PC-3 (cell line): ENCODE data around the gene ASB18. TPM values are rescaled to one million over a fixed set of nuclear protein-coding genes. Genes with fewer than 3 reads are reported as not detected.

Experiments
- ATAC-seq: fragments of 200-7000 bp; cut with Tn5 transposase; 2 replicates; pipeline ENCODE4 v1.9.1; 2020; ENCODE audit warnings: mild to moderate bottlenecking, moderate library complexity
- BruUV-seq: library from RNA; stranded (reverse); fragments of 400-500 nt; replicated peaks from 2 replicates; lab custom pipeline; 2021; lab: Mats Ljungman, UMichigan
- CTCF ChIA-PET: fragments of 300-600 bp; sonication (Branson Sonifier 250); formaldehyde crosslinking; loops from one replicate; lab custom pipeline; 2022; ENCODE audit warnings: antibody characterized with exemption; lab: Charles Lee
- POLR2A ChIA-PET: fragments of 300-600 bp; sonication (Branson Sonifier 250); formaldehyde crosslinking; loops from one replicate; lab custom pipeline; 2022; ENCODE audit warnings: antibody characterized with exemption; ENCODE audit not compliant: unreplicated experiment; lab: Charles Lee
- DNase-seq: peaks from one replicate; pipeline ENCODE4 v3.0.0-alpha.2; 2015
- H2AFZ ChIP-seq: fragments of 300-600 bp; sonication (generic); 2 replicates; pipeline ENCODE4 v1.6.0; 2016; ENCODE audit warnings: antibody characterized with exemption, low read length
- H3F3A ChIP-seq: fragments of 300-600 bp; sonication (generic); one replicate; pipeline ENCODE4 v1.6.0; 2017; ENCODE audit warnings: antibody characterized with exemption, low read length, control low read depth, mild to moderate bottlenecking; ENCODE audit not compliant: unreplicated experiment
- H3K27ac ChIP-seq: fragments of 300-600 bp; sonication (generic); 2 replicates; pipeline ENCODE4 v1.5.1; 2016; ENCODE audit warnings: mild to moderate bottlenecking, low read length
- H3K27me3 ChIP-seq: fragments of 300-600 bp; sonication (generic); 2 replicates; pipeline ENCODE4 v1.6.1; 2016; ENCODE audit warnings: low read length, mixed read lengths
- H3K36me3 ChIP-seq: fragments of 300-600 bp; sonication (generic); 2 replicates; pipeline ENCODE4 v1.6.1; 2016; ENCODE audit warnings: low read depth, mixed run types, low read length, mixed read lengths
- H3K4me1 ChIP-seq: fragments of 300-600 bp; sonication (generic); 2 replicates; pipeline ENCODE4 v1.5.1; 2016; ENCODE audit warnings: low read length; ENCODE audit not compliant: insufficient read depth
- H3K4me2 ChIP-seq: fragments of 300-600 bp; sonication (generic); 2 replicates; pipeline ENCODE4 v1.6.0; 2016; ENCODE audit warnings: low read length
- H3K4me3 ChIP-seq: fragments of 300-600 bp; sonication (generic); 2 replicates; pipeline ENCODE4 v1.5.1; 2016; ENCODE audit warnings: mild to moderate bottlenecking, low read length, mixed read lengths
- H3K79me2 ChIP-seq: fragments of 300-600 bp; sonication (generic); 2 replicates; pipeline ENCODE4 v1.6.1; 2017; ENCODE audit warnings: low read length, mixed read lengths
- H3K9ac ChIP-seq: fragments of 300-600 bp; sonication (generic); 2 replicates; pipeline ENCODE4 v1.6.0; 2016; ENCODE audit warnings: mild to moderate bottlenecking, low read length
- H3K9me2 ChIP-seq: fragments of 300-600 bp; sonication (generic); replicated peaks from 2 replicates; pipeline ENCODE4 v1.6.1; 2016; ENCODE audit warnings: mixed run types, low read length, mixed read lengths
- H3K9me3 ChIP-seq: fragments of 300-600 bp; sonication (generic); 2 replicates; pipeline ENCODE4 v1.6.1; 2016; ENCODE audit warnings: low read length, mixed read lengths
- H4K20me1 ChIP-seq: fragments of 300-600 bp; sonication (generic); 2 replicates; pipeline ENCODE4 v1.6.1; 2016; ENCODE audit warnings: low read length, mixed read lengths
- CTCF ChIP-seq: fragments of 300-600 bp; sonication (generic); conservative IDR thresholded peaks from 2 replicates; pipeline ENCODE4 v1.5.1; 2017; ENCODE audit warnings: antibody characterized with exemption, low read depth, mild to moderate bottlenecking, low read length
- EZH2 ChIP-seq: fragments of 300-600 bp; sonication (generic); IDR thresholded peaks from one replicate; pipeline ENCODE4 v1.6.1; 2017; ENCODE audit warnings: antibody characterized with exemption, mild to moderate bottlenecking, low read length; ENCODE audit not compliant: unreplicated experiment
- EZH2phosphoT487 ChIP-seq: fragments of 300-600 bp; sonication (generic); IDR thresholded peaks from 2 replicates; pipeline ENCODE4 v1.6.1; 2018; ENCODE audit warnings: mild to moderate bottlenecking, antibody characterized with exemption, low read length, borderline replicate concordance
- intact Hi-C: fragments of 100-400 bp; cut with micrococcal nuclease; formaldehyde crosslinking; loops from 2 replicates; pipeline ENCODE4 v1.9.0; 2023
- total RNA-seq: library from RNA; depleted of rRNA; stranded (reverse); fragments of >200 nt; gene quantifications from 2 replicates; pipeline ENCODE4 v1.2.3, GENCODE V29; 2014

ASB18 gene
- total RNA-seq, 1 experiment from 2014 or later = 0.15 TPM

- ATAC-seq = peak; percentile 12; the same call in 1 of the 2 replicates
- TF ChIP-seq EZH2 = no peak
- no peak for TF ChIP-seq CTCF
- TF ChIP-seq EZH2phosphoT487 = no peak
- DNase-seq = peak; percentile 49
- Histone ChIP-seq H3K27ac (no peak overlapping the region), H3K79me2 (no peaks in the 10 kb centered on the region), H3K9me2 (no peaks in the 10 kb centered on the region), H3K36me3 (no peaks in the 10 kb centered on the region), H4K20me1 (no peaks in the 10 kb centered on the region), H2AFZ (peak overlapping the region; percentile 96; the same call in 1 of the 2 replicates), H3F3A (no peaks in the 10 kb centered on the region), H3K9ac (0 out of 2 replicates have a peak overlapping the region, but pooled peaks have one; percentile 67), H3K27me3 (no peaks in the 10 kb centered on the region), H3K4me3 (peak overlapping the region; percentile 80), H3K4me2 (peak overlapping the region; percentile 91), H3K4me1 (peaks cover 14% of the 10 kb centered on the region), H3K9me3 (no peaks in the 10 kb centered on the region)
- intact Hi-C loops = no loop called here
- ChIA-PET CTCF (interaction anchor here (1.6 kb wide), 1 partner anchor 398 kb away, joined by 4 read pairs; no protein-coding TSS in a partner anchor), POLR2A (no interaction called here)
- no TSS peak for BruUV-seq
Observed at GRCh38 chr2:236177604-236177966, 86.6 kb downstream of the ASB18 start.

GRCh38 chr2:236176951-236177350 is 87.3 kb downstream of the ASB18 start:
- ChIA-PET CTCF (no interaction called here), POLR2A (no interaction called here)
- H3K4me1 ChIP-seq = peaks cover 14% of the 10 kb centered on the region
- H3K9ac ChIP-seq = no peak overlapping the region
- no peak overlapping the region for H2AFZ ChIP-seq
- BruUV-seq = no TSS peak
- no peak overlapping the region for H3K4me2 ChIP-seq
- TF ChIP-seq EZH2 (no peak), CTCF (no peak), EZH2phosphoT487 (no peak)
- H3K27me3 ChIP-seq = no peaks in the 10 kb centered on the region
- H4K20me1 ChIP-seq = no peaks in the 10 kb centered on the region
- no peaks in the 10 kb centered on the region for H3F3A ChIP-seq
- H3K9me2 ChIP-seq = no peaks in the 10 kb centered on the region
- DNase-seq = no peak
- intact Hi-C loops = no loop called here
- H3K9me3 ChIP-seq = no peaks in the 10 kb centered on the region
- no peaks in the 10 kb centered on the region for H3K79me2 ChIP-seq
- no peak overlapping the region for H3K27ac ChIP-seq
- no peak for ATAC-seq
- H3K4me3 ChIP-seq = no peak overlapping the region
- H3K36me3 ChIP-seq = no peaks in the 10 kb centered on the region

DNA sequence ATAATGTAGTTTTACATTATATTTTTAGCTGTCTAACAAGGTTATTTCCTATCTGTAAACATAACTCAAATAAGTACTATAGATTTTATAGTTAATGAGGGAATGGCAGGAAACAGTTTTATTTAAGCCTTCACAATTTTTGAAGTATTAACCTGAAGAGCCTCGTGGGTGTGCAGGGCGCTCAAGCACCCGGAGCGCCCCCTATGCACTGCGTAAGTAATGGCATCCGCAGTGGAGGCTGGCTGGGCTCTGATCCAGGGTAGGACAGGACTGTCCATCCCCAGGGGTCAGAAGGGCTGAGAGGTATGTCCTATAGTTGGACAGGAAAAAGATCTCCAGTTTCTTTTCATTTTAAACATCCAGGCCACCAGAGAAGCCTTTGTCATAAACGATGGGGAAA is 87.8 kb downstream of the ASB18 start:
- intact Hi-C loops = no loop called here
- CTCF ChIA-PET = no interaction called here
- no TSS peak for BruUV-seq

More for the DNA sequence above, 87.8 kb downstream of the ASB18 start:
- no peaks in the 10 kb centered on the region for H3K9me2 ChIP-seq
- no peak overlapping the region for H3K4me3 ChIP-seq
- DNase-seq (peak; percentile 50), ATAC-seq (0 out of 2 replicates have a peak, but pooled peaks have one; percentile 14)
- POLR2A ChIA-PET = no interaction called here
- H2AFZ ChIP-seq = no peak overlapping the region
- H3F3A ChIP-seq = no peaks in the 10 kb centered on the region
- peaks cover 14% of the 10 kb centered on the region for H3K4me1 ChIP-seq
- no peaks in the 10 kb centered on the region for H3K9me3 ChIP-seq
- H3K27me3 ChIP-seq = no peaks in the 10 kb centered on the region
- H4K20me1 ChIP-seq = no peaks in the 10 kb centered on the region
- H3K27ac ChIP-seq = no peak overlapping the region
- H3K79me2 ChIP-seq = no peaks in the 10 kb centered on the region
- no peak overlapping the region for H3K9ac ChIP-seq
- no peaks in the 10 kb centered on the region for H3K36me3 ChIP-seq
- TF ChIP-seq CTCF (peak; percentile 87), EZH2phosphoT487 (no peak), EZH2 (no peak)
- H3K4me2 ChIP-seq = no peak overlapping the region
